HG03103 (cell line): ENCODE results near the gene RBM15B.

Experiments used
- ATAC-seq: cut with Tn5 transposase; IDR thresholded peaks from one replicate; pipeline ENCODE4 v1.9.1; 2021; ENCODE audit warnings: low read depth; ENCODE audit not compliant: unreplicated experiment

The RBM15B gene

DNA sequence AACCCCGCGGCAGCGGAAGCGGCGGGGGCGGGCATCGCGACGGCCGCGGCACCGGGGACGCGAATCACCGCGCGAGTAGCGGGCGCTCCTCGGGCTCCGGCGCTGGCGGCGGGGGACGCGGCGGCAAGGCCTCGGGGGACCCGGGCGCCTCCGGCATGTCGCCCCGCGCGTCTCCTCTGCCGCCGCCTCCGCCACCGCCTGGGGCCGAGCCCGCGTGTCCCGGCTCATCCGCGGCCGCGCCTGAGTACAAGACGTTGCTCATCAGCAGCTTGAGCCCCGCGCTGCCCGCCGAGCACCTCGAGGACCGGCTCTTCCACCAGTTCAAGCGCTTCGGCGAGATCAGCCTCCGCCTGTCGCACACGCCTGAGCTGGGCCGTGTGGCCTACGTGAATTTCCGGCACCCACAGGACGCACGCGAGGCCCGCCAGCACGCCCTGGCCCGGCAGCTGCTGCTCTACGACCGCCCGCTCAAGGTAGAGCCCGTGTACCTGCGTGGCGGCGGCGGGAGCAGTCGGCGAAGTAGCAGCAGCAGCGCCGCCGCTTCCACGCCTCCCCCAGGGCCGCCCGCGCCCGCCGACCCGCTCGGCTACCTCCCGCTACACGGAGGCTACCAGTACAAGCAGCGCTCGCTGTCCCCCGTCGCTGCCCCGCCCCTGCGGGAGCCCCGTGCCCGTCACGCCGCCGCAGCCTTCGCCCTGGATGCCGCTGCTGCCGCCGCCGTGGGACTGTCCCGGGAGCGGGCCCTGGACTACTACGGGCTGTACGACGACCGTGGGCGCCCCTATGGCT lies 675 bp downstream of the RBM15B start:
- ATAC-seq = no peak

DNA sequence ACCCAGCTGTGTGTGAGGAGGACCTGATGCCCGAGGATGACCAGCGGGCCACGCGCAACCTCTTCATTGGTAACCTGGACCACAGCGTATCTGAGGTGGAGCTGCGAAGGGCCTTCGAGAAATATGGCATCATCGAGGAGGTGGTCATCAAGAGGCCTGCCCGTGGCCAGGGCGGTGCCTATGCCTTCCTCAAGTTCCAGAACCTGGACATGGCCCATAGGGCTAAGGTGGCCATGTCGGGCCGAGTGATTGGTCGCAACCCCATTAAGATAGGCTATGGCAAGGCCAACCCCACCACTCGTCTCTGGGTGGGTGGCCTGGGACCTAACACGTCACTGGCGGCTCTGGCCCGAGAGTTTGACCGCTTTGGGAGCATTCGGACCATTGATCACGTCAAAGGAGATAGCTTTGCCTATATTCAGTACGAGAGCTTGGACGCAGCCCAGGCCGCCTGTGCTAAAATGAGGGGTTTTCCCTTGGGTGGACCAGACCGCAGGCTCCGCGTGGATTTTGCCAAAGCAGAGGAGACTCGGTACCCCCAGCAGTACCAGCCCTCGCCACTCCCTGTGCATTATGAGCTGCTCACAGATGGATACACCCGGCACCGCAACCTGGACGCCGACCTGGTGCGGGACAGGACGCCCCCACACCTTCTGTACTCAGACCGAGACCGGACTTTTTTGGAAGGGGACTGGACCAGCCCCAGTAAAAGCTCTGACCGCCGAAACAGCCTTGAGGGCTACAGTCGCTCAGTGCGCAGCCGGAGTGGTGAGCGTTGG lies 1.5 kb downstream of the RBM15B start:
- no peak for ATAC-seq

DNA sequence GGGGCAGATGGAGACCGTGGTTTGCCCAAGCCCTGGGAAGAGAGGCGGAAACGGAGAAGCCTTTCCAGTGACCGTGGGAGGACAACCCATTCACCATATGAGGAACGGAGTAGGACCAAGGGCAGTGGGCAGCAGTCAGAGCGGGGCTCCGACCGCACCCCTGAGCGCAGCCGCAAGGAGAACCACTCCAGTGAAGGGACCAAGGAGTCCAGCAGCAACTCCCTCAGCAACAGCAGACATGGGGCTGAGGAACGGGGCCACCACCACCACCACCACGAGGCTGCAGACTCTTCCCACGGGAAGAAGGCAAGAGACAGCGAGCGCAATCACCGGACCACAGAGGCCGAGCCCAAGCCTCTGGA lies 2.0 kb downstream of the RBM15B start:
- no peak for ATAC-seq

DNA sequence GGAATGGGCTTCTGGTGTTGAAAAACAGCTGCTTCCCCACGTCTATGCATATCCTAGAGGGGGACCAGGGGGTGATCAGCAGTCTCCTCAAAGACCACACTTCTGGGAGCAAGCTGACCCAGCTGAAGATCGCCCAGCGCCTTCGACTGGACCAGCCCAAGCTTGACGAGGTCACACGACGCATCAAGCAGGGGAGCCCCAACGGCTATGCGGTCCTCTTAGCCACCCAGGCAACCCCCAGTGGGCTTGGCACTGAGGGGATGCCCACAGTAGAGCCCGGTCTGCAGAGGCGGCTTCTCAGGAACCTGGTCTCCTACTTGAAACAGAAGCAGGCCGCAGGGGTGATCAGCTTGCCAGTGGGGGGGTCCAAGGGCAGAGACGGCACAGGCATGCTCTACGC lies 2.5 kb downstream of the RBM15B start:
- no peak for ATAC-seq

DNA sequence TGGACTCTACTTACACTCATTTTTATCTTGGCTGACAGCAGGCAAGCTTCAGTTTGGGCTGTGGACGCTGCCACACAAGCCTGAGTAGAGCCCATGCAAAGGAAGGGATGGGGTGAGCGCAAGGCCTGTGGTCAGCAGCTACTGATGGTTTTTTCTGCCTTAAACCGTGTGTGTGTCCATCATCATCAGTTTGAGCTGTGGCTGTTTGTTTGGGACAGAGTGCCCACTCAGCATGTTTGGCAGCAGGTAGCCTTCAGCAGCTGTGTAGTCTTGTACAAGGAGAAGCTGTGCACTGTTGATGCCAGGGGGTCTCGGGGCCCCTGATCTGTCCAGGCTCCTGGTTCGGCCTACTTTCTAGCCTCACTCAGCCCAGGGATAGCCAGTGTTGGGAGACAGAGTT lies 3.5 kb downstream of the RBM15B start:
- no peak for ATAC-seq

DNA sequence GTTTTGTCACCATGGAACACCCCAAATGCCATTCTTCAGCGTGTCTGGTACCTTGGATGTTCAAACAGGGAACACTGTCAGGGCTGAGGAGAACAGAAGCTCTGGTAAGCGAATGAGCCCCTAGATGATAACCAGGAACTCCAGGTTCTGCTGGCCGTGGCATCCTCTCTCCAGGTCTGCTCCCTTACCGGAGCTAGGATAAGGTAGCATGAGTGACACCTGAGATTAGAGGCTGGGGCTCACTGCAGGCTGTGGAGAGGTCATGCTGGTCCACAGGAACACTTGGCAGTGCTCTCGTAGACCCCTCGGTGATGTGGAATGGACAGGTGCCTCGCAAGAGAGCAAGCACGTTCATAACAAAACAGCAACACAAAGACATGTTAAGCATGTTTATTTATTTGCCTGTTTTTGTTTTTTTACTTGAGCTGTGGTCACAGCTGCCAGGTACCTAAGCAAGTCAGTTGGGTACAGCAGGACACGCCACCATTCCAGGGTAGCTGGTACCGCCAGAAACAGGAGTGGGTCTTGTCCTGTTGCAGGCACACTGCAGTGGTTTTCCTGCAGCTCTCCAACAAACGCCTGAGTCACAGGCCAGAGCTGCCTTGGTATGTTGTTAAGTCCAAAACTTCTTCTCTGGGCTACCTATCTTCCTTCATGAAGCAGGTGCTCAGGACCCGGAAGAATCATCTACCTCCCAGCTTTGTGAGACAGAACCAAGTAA lies 4.6 kb downstream of the RBM15B start:
- no peak for ATAC-seq

DNA sequence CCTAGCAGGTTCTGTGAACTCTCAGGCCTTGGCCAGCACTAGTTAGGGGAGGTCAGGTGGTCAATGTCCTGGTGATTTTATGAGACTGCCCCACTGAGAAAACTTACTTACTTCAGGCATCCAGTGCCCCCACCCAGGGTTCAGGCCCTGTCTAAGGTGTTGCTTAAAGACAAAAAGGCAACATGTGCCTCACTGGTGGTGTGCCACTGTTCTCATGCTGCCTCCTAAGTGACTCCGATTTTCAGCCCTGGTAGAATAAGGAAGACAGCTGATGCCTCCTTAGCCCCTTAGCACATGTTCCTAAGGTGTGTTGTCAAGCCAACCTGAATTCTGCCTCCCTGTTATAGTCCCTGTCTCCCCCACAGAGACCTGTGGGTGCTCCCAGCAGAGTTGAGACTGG lies 5.3 kb downstream of the RBM15B start:
- ATAC-seq = no peak

DNA sequence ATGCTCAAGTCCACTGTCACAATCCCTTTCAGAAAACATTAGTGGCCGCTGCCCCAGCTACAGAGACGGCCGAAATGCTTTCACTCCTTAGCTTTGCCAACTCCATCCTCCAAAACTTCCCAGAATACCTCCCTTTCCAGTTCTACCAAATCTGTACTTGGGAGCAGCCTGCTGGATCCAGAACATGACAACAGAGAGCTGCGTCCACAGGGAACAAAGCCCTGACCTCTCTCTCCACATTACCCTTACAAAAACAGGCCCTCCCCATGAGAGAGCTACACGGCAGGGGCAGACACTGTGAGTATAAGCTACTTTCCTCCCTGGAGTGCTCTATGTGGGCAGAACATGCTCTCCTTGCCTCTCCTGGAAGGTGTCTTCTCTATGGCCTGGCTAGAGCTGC lies 6.3 kb downstream of the RBM15B start:
- no peak for ATAC-seq

DNA sequence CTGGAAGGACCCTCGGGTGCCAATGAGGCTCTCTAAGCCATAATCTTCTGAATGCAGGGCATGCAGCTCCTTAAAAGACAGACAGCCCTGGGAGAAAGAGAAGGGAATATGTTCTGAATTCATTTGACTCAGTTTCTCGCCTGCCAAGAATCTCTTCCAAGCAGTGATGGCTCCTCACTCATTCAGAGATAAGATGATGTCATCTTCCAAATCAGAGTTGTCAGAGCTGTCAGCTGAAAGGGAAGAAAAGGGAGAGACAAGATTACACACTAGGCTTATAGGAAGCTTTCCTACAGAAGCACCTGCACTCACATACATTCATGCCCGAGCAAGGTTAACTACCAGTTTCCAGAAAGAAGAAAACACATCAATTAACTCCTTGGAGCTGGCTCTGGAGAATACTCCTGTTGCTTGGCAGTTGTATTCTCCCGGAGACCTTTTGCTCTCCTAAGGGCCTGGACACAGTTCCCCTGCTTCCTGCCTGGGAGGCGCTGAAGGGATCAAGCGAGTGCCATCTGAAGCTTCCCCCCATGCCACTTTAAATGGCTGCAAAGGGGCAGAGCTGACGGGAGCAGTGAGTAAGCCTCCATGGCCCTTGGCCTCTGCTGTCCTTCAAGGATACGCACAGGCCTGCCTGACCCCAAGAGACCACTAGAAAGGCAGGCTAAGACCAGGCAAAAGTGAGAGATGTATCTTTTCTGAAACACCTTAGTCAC lies 7.7 kb downstream of the RBM15B start:
- no peak for ATAC-seq

DNA sequence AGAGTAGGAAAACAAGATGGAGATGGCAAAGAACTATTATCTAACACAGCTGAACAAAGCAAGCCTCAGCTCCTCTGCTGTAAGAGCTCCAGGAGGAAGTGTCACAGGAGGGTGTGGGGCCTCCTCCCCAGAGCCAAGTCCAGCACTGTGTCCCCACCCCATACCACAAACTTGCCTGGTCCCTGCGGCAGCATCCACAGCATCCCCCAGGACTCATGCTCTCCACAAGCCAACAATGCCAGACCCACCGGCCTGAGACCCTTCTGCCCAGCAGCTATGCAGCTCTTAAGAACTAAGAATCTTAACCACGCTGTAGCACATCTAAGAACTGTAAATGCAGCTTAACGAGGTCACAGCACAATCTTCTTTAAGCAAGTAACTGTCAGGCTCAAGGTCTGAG lies 9.1 kb downstream of the RBM15B start:
- no peak for ATAC-seq

DNA sequence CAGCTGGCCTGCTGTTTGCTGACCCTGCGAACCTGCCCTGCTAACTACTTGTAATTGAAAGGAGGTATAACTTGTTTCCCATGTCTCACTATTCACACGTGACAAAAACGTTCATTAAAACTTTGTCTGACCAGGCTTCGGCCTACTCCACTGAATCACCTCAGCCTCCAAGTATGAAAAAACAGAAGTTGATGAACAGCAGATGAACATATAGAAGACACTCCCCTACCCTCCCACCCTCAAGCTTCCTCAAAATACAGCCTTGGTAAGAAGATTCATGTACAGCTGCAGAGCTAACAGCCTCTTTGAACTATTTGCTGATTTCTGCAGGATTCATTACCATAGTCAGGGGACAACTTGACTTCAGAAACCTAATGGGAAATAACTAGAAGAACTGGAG lies 10.7 kb downstream of the RBM15B start:
- ATAC-seq = no peak

DNA sequence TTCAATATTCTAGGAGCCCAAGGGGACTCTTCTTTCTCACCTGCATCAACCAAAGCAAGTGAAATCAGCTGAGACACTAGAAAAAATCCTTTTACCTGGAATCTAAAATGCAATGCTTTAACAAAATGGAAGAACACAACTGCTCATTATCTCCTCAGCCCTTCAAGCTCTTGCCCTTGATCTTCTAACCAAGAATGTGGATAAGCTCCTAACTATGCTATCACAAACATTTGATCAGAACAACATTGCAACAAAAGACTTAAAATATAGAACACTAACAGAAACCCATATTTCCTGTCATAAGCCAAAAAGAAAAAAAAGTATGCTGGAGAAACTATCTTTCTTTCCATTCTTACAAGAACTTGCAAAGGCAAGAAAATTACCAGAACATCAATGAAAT lies 12.6 kb downstream of the RBM15B start:
- no peak for ATAC-seq

DNA sequence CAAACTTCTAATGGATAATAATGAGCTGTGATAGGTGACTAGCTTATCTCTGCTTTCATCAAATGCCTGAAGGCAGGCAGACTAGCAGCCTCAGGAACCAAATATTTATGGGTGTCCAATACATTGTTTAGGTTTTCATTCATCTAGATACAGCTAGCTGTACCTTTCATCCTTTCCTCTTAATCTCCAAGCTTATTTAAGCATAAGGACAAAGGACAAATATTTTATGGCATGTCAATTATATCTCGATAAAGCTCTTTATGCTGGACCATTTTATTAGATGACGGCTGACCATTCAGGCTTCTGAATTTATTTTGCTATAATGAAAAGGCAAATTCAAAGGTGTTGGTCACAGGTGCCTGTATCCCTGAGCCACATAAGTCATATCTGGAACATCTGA lies 16.9 kb downstream of the RBM15B start:
- ATAC-seq = no peak

DNA sequence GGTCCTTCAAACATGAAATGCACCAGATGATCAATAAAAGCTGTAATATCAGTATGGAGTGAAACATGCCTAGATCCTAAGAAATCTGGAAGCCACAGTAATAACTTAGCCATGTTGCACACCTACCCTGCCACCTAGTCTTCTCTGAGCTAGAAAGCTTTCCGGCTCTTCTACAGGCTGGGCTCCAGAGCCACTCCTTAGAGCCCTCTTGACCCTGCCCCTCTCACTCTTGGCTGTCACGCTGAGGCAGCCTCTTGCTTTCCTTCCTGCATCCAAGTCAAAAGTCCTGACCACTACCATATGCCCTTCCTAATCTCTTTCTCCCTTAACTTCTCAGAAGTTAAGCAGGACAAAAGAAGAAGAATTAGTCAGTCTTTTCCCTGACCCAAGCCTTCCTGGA lies 17.7 kb downstream of the RBM15B start:
- ATAC-seq = no peak

DNA sequence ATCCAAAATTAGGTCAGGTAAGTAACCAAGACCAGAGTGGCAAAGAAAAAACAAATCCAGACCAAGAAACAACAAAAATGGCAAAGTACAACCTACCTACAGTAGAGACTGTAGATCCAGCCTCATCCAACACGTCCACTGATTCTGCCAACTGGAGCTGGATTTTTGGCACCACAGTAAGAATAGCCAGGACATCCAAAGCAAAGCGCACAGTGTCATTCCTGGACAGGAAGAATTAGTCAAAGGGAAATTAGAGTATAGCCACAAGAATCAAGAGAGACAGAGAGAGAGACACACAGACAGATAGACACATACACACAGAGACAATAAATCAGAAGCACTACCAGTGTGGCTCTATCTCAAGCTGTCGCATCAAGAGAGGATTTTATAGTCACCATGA lies 31.1 kb downstream of the RBM15B start:
- ATAC-seq = no peak

DNA sequence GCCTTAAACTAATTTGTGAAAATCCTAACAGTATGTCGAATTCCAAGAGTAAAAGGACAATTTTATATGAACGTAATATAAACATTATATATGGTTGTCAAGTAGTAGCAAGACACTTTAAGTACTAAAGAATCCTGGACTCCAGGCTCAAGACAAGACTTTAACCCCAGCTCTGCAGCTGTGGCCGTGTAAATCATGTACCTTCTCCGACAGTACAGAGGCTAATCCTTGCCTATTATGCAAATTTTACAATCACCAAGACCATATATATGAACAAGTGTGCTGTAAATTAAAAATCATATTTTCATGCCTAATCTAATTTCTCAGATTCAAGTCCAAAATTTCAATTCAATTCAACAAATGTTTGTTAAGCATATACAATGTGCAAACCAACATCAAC lies 35.8 kb downstream of the RBM15B start:
- ATAC-seq = no peak

DNA sequence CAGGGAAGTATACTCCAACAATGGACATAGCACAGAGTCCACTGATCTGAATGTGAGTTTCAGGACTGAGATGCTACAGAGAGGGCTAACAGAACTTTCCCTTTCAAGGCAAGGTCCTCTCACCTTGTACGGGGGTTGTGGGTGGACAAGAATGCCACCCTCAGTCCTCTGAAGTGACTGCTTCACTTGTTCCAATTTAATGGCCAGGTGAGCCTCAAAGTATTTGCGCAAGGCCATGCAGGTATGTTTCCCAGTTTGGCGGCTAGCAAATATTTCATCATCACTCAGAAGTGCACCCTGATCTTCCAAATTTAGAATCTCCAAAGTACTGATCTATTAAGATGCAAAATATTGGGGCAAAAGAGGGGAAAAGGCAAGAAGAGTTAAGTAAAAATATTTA lies 38.1 kb downstream of the RBM15B start:
- no peak for ATAC-seq

DNA sequence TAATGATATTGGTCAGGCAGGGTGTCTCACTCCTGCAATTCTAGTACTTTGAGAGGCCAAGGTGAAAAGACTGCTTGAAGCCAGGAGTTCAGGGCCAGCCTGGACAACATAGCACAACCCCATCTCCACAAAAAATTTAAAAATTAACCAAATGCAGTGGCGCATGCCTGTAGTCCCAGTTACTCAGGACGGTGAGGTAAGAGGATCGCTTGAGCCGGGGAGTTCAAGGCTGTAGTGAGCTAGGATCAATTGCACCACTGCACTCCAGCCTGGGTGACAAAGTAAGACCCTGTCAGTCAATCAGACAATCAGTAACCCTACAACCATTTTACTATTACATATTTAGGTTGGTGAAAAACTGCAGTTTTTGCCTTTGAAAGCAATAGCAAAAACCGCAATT lies 43.0 kb downstream of the RBM15B start:
- no peak for ATAC-seq

DNA sequence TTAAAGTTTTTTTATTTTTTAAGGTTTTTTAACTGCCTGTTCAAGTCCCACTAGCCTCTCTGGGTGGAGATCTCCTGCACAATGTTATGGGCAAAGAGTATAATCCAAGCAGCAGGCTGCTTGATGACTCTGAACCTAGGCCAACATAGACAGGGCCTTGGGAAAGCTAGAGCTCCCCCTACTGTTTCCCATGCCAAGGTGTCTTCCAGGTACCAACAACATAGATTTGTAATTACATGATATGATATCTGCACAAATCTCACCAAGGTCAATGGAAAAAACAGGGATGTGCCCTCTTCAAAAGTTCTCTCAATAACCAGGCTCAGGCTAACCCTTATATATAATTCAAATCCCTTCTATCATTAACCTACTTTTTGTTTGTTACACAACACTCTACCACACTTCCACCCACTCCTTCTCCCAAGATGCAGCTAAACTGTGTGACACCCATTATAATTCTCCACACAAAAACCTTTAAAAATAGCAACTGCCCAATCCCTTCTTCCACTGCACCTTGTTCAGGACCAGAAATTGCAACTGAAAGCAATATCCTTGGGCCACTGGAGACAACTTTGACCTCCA lies 43.8 kb downstream of the RBM15B start:
- ATAC-seq = no peak

DNA sequence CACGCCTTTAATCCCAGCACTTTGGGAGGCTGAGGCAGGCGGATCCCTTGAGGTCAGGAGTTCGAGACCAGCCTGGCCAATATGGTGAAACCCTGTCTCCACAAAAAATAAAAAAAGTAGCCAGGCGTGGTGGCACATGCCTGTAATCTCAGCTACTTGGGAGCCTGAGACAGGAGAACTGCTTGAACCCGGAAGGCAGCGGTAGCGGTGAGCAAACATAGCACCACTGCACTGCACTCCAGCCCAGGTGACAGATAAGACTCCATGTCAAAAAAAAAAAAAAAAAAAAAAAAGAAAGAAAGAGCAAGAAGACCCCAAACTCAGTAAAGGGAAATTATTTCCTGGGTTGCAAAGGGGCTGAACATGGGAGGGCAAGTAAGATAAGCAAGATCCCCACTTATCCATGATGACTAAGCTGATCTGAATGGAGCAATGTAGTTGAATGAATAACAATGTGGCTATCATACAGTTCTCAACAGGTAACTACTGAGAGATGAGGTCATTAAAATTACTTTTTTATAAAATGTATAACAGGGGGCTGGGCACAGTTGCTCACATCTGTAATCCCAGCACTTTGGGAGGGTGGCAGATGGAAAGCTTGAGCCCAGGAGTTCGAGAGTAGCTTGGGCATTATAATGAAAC lies 46.0 kb downstream of the RBM15B start:
- no peak for ATAC-seq
